Colonic mucosa (tissue), 4 donors: ENCODE data around the gene ELF4. TPM values are rescaled to one million over a fixed set of nuclear protein-coding genes. Genes with fewer than 3 reads are reported as not detected.

Source experiments
- DNase-seq: peaks from one replicate; pipeline ENCODE4 v3.0.0-alpha.2; 2020
- H3K27ac ChIP-seq: fragments of 200-600 bp; one replicate; pipeline ENCODE4 v1.8.0; 2021
- H3K27me3 ChIP-seq: fragments of 200-600 bp; one replicate; pipeline ENCODE4 v1.8.0; 2021
- H3K36me3 ChIP-seq: fragments of 200-600 bp; one replicate; pipeline ENCODE4 v1.8.0; 2021
- H3K4me1 ChIP-seq: fragments of 200-600 bp; one replicate; pipeline ENCODE4 v1.8.0; 2021; ENCODE audit warnings: mild to moderate bottlenecking
- H3K4me3 ChIP-seq: fragments of 200-600 bp; one replicate; pipeline ENCODE4 v1.8.0; 2021
- H3K9ac ChIP-seq, 2 donors: one replicate each; pipeline ENCODE4 v1.7.0; 2013; ENCODE audit warnings: control low read depth in 2 of 2, low read depth in 2 of 2, low read length in 2 of 2
- H3K9me3 ChIP-seq: fragments of 200-600 bp; one replicate; pipeline ENCODE4 v1.8.0; 2021
- CTCF ChIP-seq: fragments of 200-600 bp; IDR thresholded peaks from one replicate; pipeline ENCODE4 v1.8.0; 2022; ENCODE audit warnings: antibody characterized with exemption, mild to moderate bottlenecking
- intact Hi-C: fragments of 100-400 bp; cut with DNase I; formaldehyde crosslinking; loops from one replicate; pipeline ENCODE4 v1.14.1; 2022
- total RNA-seq, 2 donors: library from RNA; stranded (reverse); fragmentation: NEBNext Ultra II Directional in 1 of 2; extraction: Animal tissue kit (Norgen Biotek cat#: 25700) in 1 of 2; gene quantifications; one replicate each; pipeline ENCODE4 v1.2.1, GENCODE V29; 2021
- donor health status: healthy.
- donor health status: DM: no; HTN: no; CAD: no.
- donor health status: DM: no; HTN: no; CAD: no.

ELF4 gene
- total RNA-seq, 2 donors from 2014 or later: 30.6 to 42.4 TPM

- Histone ChIP-seq H3K4me1 (no peaks in the 10 kb centered on the region), H3K27ac (no peak overlapping the region), H3K4me3 (no peak overlapping the region), H3K36me3 (no peaks in the 10 kb centered on the region), H3K9me3 (no peaks in the 10 kb centered on the region), H3K27me3 (no peaks in the 10 kb centered on the region), H3K9ac (no peak overlapping the region)
- DNase-seq: no peak
- intact Hi-C loops: loop anchor here (5.0 kb wide), 2 partner anchors 35 to 110 kb away; no protein-coding TSS in a partner anchor
- no peak for TF ChIP-seq CTCF
Measured at GRCh38 chrX:130082244-130083106, 27.8 kb downstream of the ELF4 start.

GRCh38 chrX:130081421-130082045, 28.8 kb downstream of the ELF4 start:
- H3K27ac ChIP-seq: no peak overlapping the region
- H3K4me1 ChIP-seq: no peaks in the 10 kb centered on the region
- H3K9me3 ChIP-seq: no peaks in the 10 kb centered on the region
- no peak overlapping the region for H3K4me3 ChIP-seq
- intact Hi-C loops: loop anchor here (5.0 kb wide), 2 partner anchors 36 to 111 kb away; no protein-coding TSS in a partner anchor
- H3K9ac ChIP-seq: no peak overlapping the region
- no peaks in the 10 kb centered on the region for H3K27me3 ChIP-seq
- H3K36me3 ChIP-seq: no peaks in the 10 kb centered on the region
- no peak for DNase-seq
- no peak for TF ChIP-seq CTCF

- H3K27me3 ChIP-seq: no peaks in the 10 kb centered on the region
- no peak overlapping the region for H3K9ac ChIP-seq
- no peaks in the 10 kb centered on the region for H3K4me1 ChIP-seq
- no peak overlapping the region for H3K27ac ChIP-seq
- intact Hi-C loops: loop anchor here (5.0 kb wide), 2 partner anchors 36 to 111 kb away; no protein-coding TSS in a partner anchor
- no peaks in the 10 kb centered on the region for H3K9me3 ChIP-seq
- DNase-seq: no peak
- H3K36me3 ChIP-seq: no peaks in the 10 kb centered on the region
- TF ChIP-seq CTCF: no peak
- no peak overlapping the region for H3K4me3 ChIP-seq
Measured at GRCh38 chrX:130080791-130081367, 29.4 kb downstream of the ELF4 start.

GRCh38 chrX:130079824-130080406, 30.4 kb downstream of the ELF4 start:
- Histone ChIP-seq H3K4me1 (no peaks in the 10 kb centered on the region), H3K27ac (no peak overlapping the region), H3K9me3 (no peaks in the 10 kb centered on the region), H3K9ac (no peak overlapping the region), H3K36me3 (no peaks in the 10 kb centered on the region), H3K27me3 (no peaks in the 10 kb centered on the region), H3K4me3 (no peak overlapping the region)
- peak; percentile 74 for TF ChIP-seq CTCF
- intact Hi-C loops: loop anchor here (5.0 kb wide), 2 partner anchors 37 to 112 kb away; no protein-coding TSS in a partner anchor
- DNase-seq: peak; percentile 73

GRCh38 chrX:130075777-130076176, 34.5 kb downstream of the ELF4 start:
- H3K36me3 ChIP-seq: no peaks in the 10 kb centered on the region
- intact Hi-C loops: no loop called here

More at GRCh38 chrX:130075777-130076176, 34.5 kb downstream of the ELF4 start:
- H3K4me1 ChIP-seq: no peaks in the 10 kb centered on the region
- no peak overlapping the region for H3K9ac ChIP-seq
- TF ChIP-seq CTCF: no peak
- no peaks in the 10 kb centered on the region for H3K27me3 ChIP-seq
- no peak for DNase-seq
- no peak overlapping the region for H3K4me3 ChIP-seq
- H3K9me3 ChIP-seq: no peaks in the 10 kb centered on the region
- no peak overlapping the region for H3K27ac ChIP-seq
